Fibroblast of the aortic adventitia (primary cell): ENCODE results near the gene IL2RA. TPM values are rescaled to one million over a fixed set of nuclear protein-coding genes. Genes with fewer than 3 reads are reported as not detected.

Source experiments
- DNase-seq: peaks from one replicate; pipeline ENCODE4 v3.0.0-alpha.2; 2010; ENCODE audit warnings: low read depth
- H3K4me3 ChIP-seq: 2 replicates; pipeline ENCODE4 v1.5.1; 2011; ENCODE audit warnings: low read depth, mild to moderate bottlenecking, control low read depth, low read length, moderate library complexity
- CTCF ChIP-seq: IDR thresholded peaks from 2 replicates; pipeline ENCODE4 v1.5.1; 2011; ENCODE audit warnings: mild to moderate bottlenecking, low read length, control low read depth, inconsistent platforms; ENCODE audit not compliant: insufficient read depth
- total RNA-seq: library from RNA; depleted of rRNA; stranded (reverse); fragments of >200 nt; gene quantifications from 2 replicates; pipeline ENCODE4 v1.2.3, GENCODE V29; 2012; ENCODE audit warnings: low replicate concordance

The IL2RA gene
- total RNA-seq, 1 donor: not detected

GRCh38 chr10:6030940-6031339 lies 31.2 kb downstream of the IL2RA start:
- TF ChIP-seq CTCF: no peak

GRCh38 chr10:6030217-6030616 lies 31.9 kb downstream of the IL2RA start:
- DNase-seq: no peak
- no peak for TF ChIP-seq CTCF
- no peak overlapping the region for H3K4me3 ChIP-seq

More at GRCh38 chr10:6030940-6031339, 31.2 kb downstream of the IL2RA start:
- DNase-seq: no peak
- no peak overlapping the region for H3K4me3 ChIP-seq

- no peak overlapping the region for H3K4me3 ChIP-seq
- no peak for DNase-seq
- no peak for TF ChIP-seq CTCF
Observed at GRCh38 chr10:6027929-6028328, 34.2 kb downstream of the IL2RA start.

GRCh38 chr10:6025683-6026255 lies 36.4 kb downstream of the IL2RA start:
- DNase-seq: no peak
- no peak for TF ChIP-seq CTCF
- H3K4me3 ChIP-seq: no peak overlapping the region

- no peak for DNase-seq
- no peak overlapping the region for H3K4me3 ChIP-seq
- no peak for TF ChIP-seq CTCF
Observed at GRCh38 chr10:6024334-6024682, 37.9 kb downstream of the IL2RA start.

GRCh38 chr10:6023661-6024333 lies 38.4 kb downstream of the IL2RA start:
- no peak for TF ChIP-seq CTCF
- DNase-seq: no peak
- H3K4me3 ChIP-seq: no peak overlapping the region

GRCh38 chr10:6022660-6023059 lies 39.5 kb downstream of the IL2RA start:
- no peak for TF ChIP-seq CTCF
- H3K4me3 ChIP-seq: no peak overlapping the region
- no peak for DNase-seq
